ENCODE results near the gene BCL2.

- TF ChIP-seq CTCF (IDR thresholded peaks at IDR 0.05) (no peak), POLR2AphosphoS5 (IDR thresholded peaks at IDR 0.05) (no peak)
These were observed 71.6 kb downstream of the BCL2 start for GRCh38 chr18:63247926-63248325.
